D721Med (cell line): ENCODE data around the gene RASSF4.
A peak's percentile ranks its signal among the peaks of the same experiment; 100 is the strongest.

Experiments used
- DNase-seq: peaks from one replicate; pipeline ENCODE4 v3.0.0; 2011; ENCODE audit warnings: low spot score; ENCODE audit not compliant: insufficient read length
- FAIRE-seq: peaks from 2 replicates; lab custom pipeline; 2011; peaks lifted over from hg19 to GRCh38; lab: Jason Lieb, UNC
- TF ChIP-seq, protein P1 (sequence below): IDR thresholded peaks from 2 replicates; pipeline ENCODE4 v1.5.1; 2012; ENCODE audit warnings: mild to moderate bottlenecking, control low read depth; ENCODE audit not compliant: insufficient read depth; ENCODE audit errors: missing control alignments

Gene RASSF4

DNA sequence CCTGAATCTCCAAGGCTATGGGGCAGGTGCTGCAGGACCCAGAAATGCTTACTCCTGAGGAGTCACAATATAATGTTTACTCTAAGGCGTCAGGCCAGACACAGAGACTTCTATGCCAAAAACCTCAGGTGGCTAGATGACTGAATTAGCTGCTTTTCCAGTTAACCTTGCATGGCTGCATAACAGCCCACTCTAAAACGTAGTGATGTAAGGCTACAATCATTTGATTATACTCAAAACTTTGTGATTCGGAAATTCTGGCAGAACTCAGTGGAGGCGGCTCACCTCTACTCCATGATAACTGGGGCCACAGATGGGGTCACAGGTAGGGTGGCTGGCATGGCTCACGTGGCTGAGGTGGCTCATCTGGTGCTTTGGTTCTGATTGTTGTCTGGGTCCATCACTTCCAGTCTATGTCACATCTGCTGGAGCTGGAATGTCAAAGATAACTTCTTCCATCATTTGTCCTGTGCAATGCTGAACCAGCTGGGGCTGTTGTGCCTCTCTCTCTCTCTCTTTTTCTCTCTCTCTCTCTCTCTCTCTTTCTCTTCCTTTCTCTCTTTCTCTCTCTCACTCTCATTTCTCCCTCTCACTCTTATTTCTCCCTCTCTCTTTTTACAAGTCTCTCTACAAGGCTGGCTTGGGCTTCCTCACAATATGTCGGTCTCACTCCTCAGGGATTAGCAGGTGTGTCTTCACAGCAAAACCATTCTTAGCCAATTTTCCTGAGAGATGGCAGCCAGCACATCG, 36.6 kb upstream of the RASSF4 start:
- TF ChIP-seq, protein P1, sequence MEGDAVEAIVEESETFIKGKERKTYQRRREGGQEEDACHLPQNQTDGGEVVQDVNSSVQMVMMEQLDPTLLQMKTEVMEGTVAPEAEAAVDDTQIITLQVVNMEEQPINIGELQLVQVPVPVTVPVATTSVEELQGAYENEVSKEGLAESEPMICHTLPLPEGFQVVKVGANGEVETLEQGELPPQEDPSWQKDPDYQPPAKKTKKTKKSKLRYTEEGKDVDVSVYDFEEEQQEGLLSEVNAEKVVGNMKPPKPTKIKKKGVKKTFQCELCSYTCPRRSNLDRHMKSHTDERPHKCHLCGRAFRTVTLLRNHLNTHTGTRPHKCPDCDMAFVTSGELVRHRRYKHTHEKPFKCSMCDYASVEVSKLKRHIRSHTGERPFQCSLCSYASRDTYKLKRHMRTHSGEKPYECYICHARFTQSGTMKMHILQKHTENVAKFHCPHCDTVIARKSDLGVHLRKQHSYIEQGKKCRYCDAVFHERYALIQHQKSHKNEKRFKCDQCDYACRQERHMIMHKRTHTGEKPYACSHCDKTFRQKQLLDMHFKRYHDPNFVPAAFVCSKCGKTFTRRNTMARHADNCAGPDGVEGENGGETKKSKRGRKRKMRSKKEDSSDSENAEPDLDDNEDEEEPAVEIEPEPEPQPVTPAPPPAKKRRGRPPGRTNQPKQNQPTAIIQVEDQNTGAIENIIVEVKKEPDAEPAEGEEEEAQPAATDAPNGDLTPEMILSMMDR, result no peak
- DNase-seq (no peak), FAIRE-seq (no peak)

DNA sequence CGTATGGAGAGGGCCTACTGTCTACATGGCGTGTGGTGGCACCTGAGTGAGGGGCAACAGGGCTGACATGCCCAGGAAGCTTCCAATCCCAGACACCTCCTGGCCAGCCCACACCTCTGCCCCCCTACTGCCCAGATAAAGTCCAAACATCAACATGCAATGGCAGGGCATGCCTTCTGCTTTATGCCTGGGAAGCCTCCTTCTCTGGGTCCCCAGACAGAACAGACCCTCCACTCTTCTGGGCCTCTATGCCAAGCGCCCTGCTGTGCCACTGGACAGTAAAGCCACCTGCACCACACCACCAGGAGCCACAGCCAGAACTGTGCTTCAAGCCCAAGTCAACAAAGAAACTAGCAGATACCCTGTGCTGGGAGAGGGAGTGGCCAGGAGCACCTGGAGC, 36.0 kb upstream of the RASSF4 start:
- TF ChIP-seq, protein P1, result no peak
- no peak for FAIRE-seq

DNA sequence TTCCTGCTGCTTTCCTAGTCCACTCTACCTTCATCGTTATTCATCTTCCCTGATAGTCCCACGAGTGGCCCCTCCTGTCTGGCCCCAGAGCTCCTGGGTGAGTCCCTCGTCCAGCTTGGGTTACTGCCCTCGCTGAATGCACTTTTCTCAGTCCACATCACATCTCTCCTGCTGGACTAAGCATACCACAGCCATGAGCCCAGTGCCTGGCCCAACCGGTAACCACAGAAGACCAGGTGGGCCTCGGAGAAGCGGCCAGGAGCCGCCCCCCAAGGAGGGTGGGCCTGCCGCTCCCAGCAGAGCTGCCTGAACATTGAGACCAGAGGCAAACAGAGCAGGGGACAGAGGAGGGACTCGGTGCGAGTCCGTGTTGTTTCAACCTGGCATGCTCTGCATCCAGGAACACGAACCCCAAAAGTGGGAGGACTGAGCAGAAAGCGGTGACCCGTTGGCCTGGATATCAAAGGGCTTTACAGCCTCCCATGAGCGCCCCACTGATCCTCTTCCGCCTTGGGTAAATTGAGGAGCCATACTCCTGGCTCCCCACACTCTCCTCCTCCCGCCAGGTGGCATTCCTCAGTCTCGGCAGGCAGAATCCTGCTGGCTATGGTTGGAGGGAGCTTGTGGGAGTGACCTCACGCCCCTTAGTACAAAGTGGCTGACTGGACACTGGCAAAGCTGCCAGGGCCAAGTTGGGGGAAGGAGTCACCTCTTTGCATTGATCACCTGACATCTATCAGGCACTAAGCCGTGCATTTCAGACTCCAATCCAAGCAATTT, 35.2 kb upstream of the RASSF4 start:
- DNase-seq (no peak), FAIRE-seq (no peak)
- TF ChIP-seq, protein P1, result no peak

More for the DNA sequence above, 36.0 kb upstream of the RASSF4 start:
- no peak for DNase-seq

DNA sequence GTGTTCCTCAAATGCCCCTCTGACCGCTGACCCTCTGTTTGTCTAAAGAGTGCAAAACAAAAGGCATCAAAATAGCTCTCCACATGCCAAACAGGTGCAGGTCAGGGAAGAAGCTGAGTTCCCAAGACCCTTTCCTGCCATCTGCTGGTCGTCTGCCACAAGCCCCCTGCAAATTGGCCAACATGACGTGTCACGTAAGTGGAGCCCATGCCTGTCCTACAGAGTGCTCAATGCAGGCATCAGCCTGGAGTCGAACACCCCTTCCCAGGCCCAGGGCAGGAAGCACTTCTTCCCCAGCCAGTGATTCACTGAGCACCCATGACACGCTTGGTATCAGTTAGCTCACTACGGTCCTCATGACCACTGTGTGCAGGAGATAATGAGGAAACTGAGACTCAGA, 34.4 kb upstream of the RASSF4 start:
- TF ChIP-seq, protein P1, result peak; percentile 69
- FAIRE-seq (no peak), DNase-seq (no peak)

DNA sequence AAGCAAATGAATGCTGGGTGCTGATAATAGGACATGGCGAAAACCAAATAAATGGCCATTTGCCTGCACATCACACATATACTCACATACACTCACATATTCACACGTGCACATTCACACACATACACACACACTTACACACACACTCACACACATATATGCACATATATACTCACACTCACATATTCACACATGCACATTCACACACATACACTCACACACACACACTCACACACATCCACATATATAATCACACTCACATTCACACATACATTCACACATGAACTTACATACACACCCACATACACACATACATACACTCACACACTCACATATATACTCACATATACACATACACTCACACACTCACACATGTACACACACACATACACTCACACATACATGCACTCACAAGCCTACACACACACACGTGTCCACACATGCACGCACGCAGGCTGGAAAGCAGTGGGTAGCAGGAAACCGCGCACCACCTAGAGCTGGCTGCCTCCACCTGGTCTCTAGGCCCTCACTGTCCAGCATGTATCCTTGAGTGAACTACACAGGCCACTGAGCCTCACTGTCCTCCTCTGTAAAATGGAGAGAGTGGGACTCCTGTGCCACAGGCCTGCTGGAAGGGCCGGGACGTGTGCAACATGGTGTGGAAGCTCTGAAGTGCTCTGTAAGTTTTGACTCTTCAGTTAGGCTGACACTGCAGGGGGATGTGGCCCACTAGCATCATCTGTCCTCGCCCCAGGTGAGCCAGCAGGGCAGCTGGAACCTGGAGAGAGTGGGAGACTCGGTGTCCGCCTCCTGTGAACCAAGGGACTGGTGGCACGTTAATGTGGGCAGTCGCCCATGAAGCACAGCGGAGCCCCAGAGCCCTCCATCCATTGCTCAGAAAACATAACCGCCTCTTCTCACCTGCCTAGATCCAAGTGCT, 33.5 kb upstream of the RASSF4 start:
- TF ChIP-seq, protein P1, result no peak
- FAIRE-seq (no peak), DNase-seq (no peak)

DNA sequence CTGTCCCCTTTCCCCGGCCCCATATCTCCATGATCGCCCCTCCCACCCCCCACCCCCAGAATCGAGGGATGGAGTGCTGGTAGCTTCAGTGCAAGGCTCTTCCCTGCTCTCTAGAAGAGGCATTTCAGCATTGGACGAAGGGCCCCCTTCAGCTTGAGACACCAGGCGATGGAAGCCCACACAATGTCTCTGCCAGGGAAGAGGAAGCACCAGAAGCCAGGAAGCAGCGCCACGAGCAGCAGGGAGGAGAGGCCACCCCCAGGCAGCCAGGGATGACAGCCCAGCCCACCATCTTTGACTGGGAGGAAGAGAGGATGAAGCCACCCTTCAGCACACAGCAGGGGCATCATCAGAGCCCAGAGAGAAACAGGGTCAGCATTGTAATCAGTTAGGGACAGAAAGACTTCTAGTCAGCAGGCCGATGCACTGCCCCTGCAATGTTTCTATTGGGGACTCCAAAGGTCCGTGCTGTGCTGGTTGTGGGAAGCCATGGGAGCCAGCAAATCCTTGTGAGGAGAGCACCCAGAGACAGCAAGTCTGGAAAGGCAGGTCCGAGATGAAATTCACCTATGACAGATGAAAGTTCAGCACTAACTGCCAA, 32.8 kb upstream of the RASSF4 start:
- DNase-seq (no peak), FAIRE-seq (no peak)
- TF ChIP-seq, protein P1, result no peak
